Naive thymus-derived CD4-positive, alpha-beta T cell (primary cell): Measurements from ENCODE around the gene CRYGS. TPM values are rescaled to one million over a fixed set of nuclear protein-coding genes. Genes with fewer than 3 reads are reported as not detected.
A peak's percentile ranks its signal among the peaks of the same experiment; 100 is the strongest.

Experiments used
- ATAC-seq: fragments of 150-1000 bp; cut with Tn5 transposase; 2 replicates; pipeline ENCODE4 v1.10.0; 2021; ENCODE audit warnings: mild to moderate bottlenecking, moderate library complexity
- CTCF ChIA-PET: fragments of 350-600 bp; sonication (Branson Sonifier 250); formaldehyde crosslinking; loops from one replicate; lab custom pipeline; 2021; ENCODE audit warnings: antibody characterized with exemption; lab: Charles Lee
- POLR2A ChIA-PET: fragments of 350-600 bp; sonication (Branson Sonifier 250); formaldehyde crosslinking; loops from one replicate; lab custom pipeline; 2021; ENCODE audit warnings: antibody characterized with exemption, inconsistent platforms; lab: Charles Lee
- DNase-seq, 9 donors: peaks; one replicate each; pipeline versions ENCODE4 v3.0.0 to v3.0.0-alpha.2; 2020 to 2022; ENCODE audit warnings: mixed read lengths in 1 of 9
- H3K27ac ChIP-seq: one replicate; pipeline ENCODE4 v1.7.0; 2013; ENCODE audit warnings: mild to moderate bottlenecking, low read depth, low read length, moderate library complexity
- H3K27me3 ChIP-seq, 2 donors: one replicate each; pipeline ENCODE4 v1.7.0; 2013; ENCODE audit warnings: low read length in 2 of 2, mild to moderate bottlenecking in 2 of 2, moderate library complexity in 2 of 2; ENCODE audit not compliant: control insufficient read depth in 2 of 2, insufficient read depth in 2 of 2
- H3K36me3 ChIP-seq, 3 experiments: 1 replicate in 2 of 3; 2 replicates in 1 of 3; pipeline ENCODE4 v1.7.0; 2013; ENCODE audit warnings: low read length in 3 of 3, mild to moderate bottlenecking in 3 of 3, moderate library complexity in 1 of 3; ENCODE audit not compliant: insufficient read depth in 3 of 3, control insufficient read depth in 2 of 3
- H3K4me1 ChIP-seq, 2 donors: one replicate each; pipeline ENCODE4 v1.7.0; 2013; ENCODE audit warnings: low read length in 2 of 2, mild to moderate bottlenecking in 2 of 2, moderate library complexity in 1 of 2; ENCODE audit not compliant: control insufficient read depth in 2 of 2, insufficient read depth in 2 of 2
- H3K4me3 ChIP-seq: 2 replicates; pipeline ENCODE4 v1.7.0; 2013; ENCODE audit warnings: mild to moderate bottlenecking, low read length
- H3K9me3 ChIP-seq, 3 experiments: 1 replicate in 2 of 3; 2 replicates in 1 of 3; pipeline ENCODE4 v1.7.0; 2013; ENCODE audit warnings: low read length in 3 of 3; ENCODE audit not compliant: control insufficient read depth in 2 of 3
- H3K27ac Mint-ChIP-seq, 9 donors: one replicate each; pipeline ENCODE4 v1.8.0; 2020 to 2022; ENCODE audit warnings: mixed read lengths in 9 of 9, mild to moderate bottlenecking in 8 of 9, moderate library complexity in 5 of 9, inconsistent platforms in 2 of 9
- H3K27me3 Mint-ChIP-seq, 5 donors: one replicate each; pipeline ENCODE4 v1.8.0; 2021 to 2022; ENCODE audit warnings: mixed read lengths in 5 of 5, mild to moderate bottlenecking in 1 of 5
- H3K36me3 Mint-ChIP-seq, 5 donors: one replicate each; pipeline ENCODE4 v1.8.0; 2020 to 2022; ENCODE audit warnings: mixed read lengths in 5 of 5, mild to moderate bottlenecking in 3 of 5, inconsistent platforms in 1 of 5
- H3K4me1 Mint-ChIP-seq, 7 donors: one replicate each; pipeline ENCODE4 v1.8.0; 2020 to 2022; ENCODE audit warnings: mixed read lengths in 7 of 7, mild to moderate bottlenecking in 3 of 7, inconsistent platforms in 1 of 7
- H3K4me3 Mint-ChIP-seq, 10 donors: one replicate each; pipeline ENCODE4 v1.8.0; 2020 to 2022; ENCODE audit warnings: mild to moderate bottlenecking in 10 of 10, mixed read lengths in 10 of 10, moderate library complexity in 6 of 10, inconsistent platforms in 2 of 10
- H3K9me3 Mint-ChIP-seq, 11 donors: one replicate each; pipeline ENCODE4 v1.8.0; 2020 to 2022; ENCODE audit warnings: mixed read lengths in 11 of 11, mild to moderate bottlenecking in 4 of 11, inconsistent platforms in 1 of 11, moderate library complexity in 1 of 11
- intact Hi-C, 2 donors: fragments of 100-400 bp; cut with micrococcal nuclease; formaldehyde crosslinking; loops; one replicate each; pipeline ENCODE4 v1.15.1; 2023
- polyA plus RNA-seq, 2 donors: library from polyadenylated mRNA; unstranded; fragments of 300-500 nt; fragmentation: Illumina TruSeq; gene quantifications; one replicate each; pipeline ENCODE4 v1.2.3, GENCODE V29; 2021
- total RNA-seq, 6 experiments: library from RNA in 5 of 6; stranded (reverse) in 5 of 6; gene quantifications; 1 replicate in 5 of 6; 2 replicates in 1 of 6; pipeline ENCODE4 v1.2.3 and lab custom pipeline; 2021 to 2026

CRYGS gene
- total and polyA plus RNA-seq, 7 experiments from 2014 or later = 0.26 to 13.9 (median 4.5) TPM; not detected in 1

GRCh38 chr3:186520957-186521842, 23.0 kb downstream of the CRYGS start:
- H3K27ac ChIP-seq = no peak overlapping the region
- H3K36me3 Mint-ChIP-seq = peaks cover 0 to 5% (median 4%) of the 10 kb centered on the region in 5 donors
- H3K27me3 ChIP-seq = no peaks in the 10 kb centered on the region
- no peaks in the 10 kb centered on the region for H3K9me3 ChIP-seq
- H3K4me3 Mint-ChIP-seq = peak overlapping the region in 1 of 10 donors; percentile 24
- no peaks in the 10 kb centered on the region for H3K36me3 ChIP-seq
- intact Hi-C loops = no loop called here
- peaks cover 0 to 3% (median 0%) of the 10 kb centered on the region in 5 donors for H3K27me3 Mint-ChIP-seq
- ChIA-PET POLR2A (no interaction called here), CTCF (interaction anchor here (1.1 to 3.8 kb wide), 2 partner anchors 19 kb away, joined by 4 to 19 read pairs; no protein-coding TSS in a partner anchor)
- peaks cover 29 to 59% (median 44%) of the 10 kb centered on the region in 7 donors for H3K4me1 Mint-ChIP-seq
- peak overlapping the region in 3 of 9 donors; percentile 3 to 31 (median 22) for H3K27ac Mint-ChIP-seq
- ATAC-seq (no peak), DNase-seq (no peak)
- no peak overlapping the region for H3K4me3 ChIP-seq
- H3K4me1 ChIP-seq = peaks cover 35 to 36% of the 10 kb centered on the region in 2 donors
- H3K9me3 Mint-ChIP-seq = peaks cover 0 to 2% (median 0%) of the 10 kb centered on the region in 11 donors

DNA sequence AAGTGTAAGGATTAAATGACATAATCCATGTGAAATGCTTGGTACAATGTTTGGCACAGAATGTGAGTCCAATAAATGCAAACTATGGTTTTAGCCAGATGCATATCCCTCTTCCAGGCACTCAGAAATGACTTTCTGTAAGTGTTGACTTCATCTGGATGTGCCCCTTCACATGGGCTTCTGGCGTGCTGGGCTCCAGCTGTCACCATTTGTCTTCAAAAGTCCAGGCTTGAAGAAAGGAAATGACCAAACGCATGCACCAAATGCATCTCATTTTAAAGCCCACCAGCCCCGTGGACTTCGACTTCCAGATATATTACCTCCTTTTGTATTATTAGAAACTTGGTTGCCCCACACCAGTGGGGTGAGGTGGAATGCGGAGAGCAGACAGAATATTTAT, 23.7 kb downstream of the CRYGS start:
- peaks cover 0 to 5% (median 4%) of the 10 kb centered on the region in 5 donors for H3K36me3 Mint-ChIP-seq
- peaks cover 37 to 66% (median 52%) of the 10 kb centered on the region in 7 donors for H3K4me1 Mint-ChIP-seq
- POLR2A ChIA-PET = no interaction called here

GRCh38 chr3:186519021-186519658, 25.0 kb downstream of the CRYGS start:
- peaks cover 54 to 55% of the 10 kb centered on the region in 2 donors for H3K4me1 ChIP-seq
- peak overlapping the region; percentile 6 to 84 (median 66) for H3K4me3 Mint-ChIP-seq
- peaks cover 0 to 5% (median 4%) of the 10 kb centered on the region in 5 donors for H3K36me3 Mint-ChIP-seq
- no peaks in the 10 kb centered on the region for H3K9me3 ChIP-seq
- peaks cover 48 to 79% (median 64%) of the 10 kb centered on the region in 7 donors for H3K4me1 Mint-ChIP-seq
- ATAC-seq (peak; percentile 97), DNase-seq (peak in 8 of 9 donors; percentile 50 to 82 (median 74))
- intact Hi-C loops = loop anchor here (1.0 to 2.0 kb wide), 2 partner anchors 15 to 22 kb away; no protein-coding TSS in a partner anchor
- no peaks in the 10 kb centered on the region for H3K27me3 ChIP-seq
- peaks cover 0 to 4% (median 0%) of the 10 kb centered on the region in 11 donors for H3K9me3 Mint-ChIP-seq
- peaks cover 0 to 5% (median 0%) of the 10 kb centered on the region in 5 donors for H3K27me3 Mint-ChIP-seq
- H3K36me3 ChIP-seq = no peaks in the 10 kb centered on the region
- ChIA-PET CTCF (interaction anchor here (0.7 to 3.8 kb wide), 6 partner anchors 17 to 575 kb away, joined by 3 to 19 read pairs (median 5); no protein-coding TSS in a partner anchor), POLR2A (interaction anchor here (0.7 to 2.6 kb wide), 5 partner anchors 13 to 452 kb away, joined by 3 to 7 read pairs (median 4); partner anchors contain the start of genes DNAJB11 and EIF4A2)
- H3K27ac ChIP-seq = peak overlapping the region; percentile 58
- peak overlapping the region; percentile 0 to 88 (median 75) for H3K27ac Mint-ChIP-seq
- peak overlapping the region; percentile 59 for H3K4me3 ChIP-seq

More for the DNA sequence above, 23.7 kb downstream of the CRYGS start:
- Mint-ChIP-seq H3K4me3 (peak overlapping the region in 2 of 10 donors; percentile 8 to 42), H3K27ac (peak overlapping the region in 3 of 9 donors; percentile 3 to 70 (median 21)), H3K27me3 (peaks cover 0 to 3% (median 0%) of the 10 kb centered on the region in 5 donors), H3K9me3 (peaks cover 0 to 2% (median 0%) of the 10 kb centered on the region in 11 donors)
- Histone ChIP-seq H3K4me1 (peaks cover 41 to 43% of the 10 kb centered on the region in 2 donors), H3K36me3 (no peaks in the 10 kb centered on the region), H3K4me3 (no peak overlapping the region), H3K27ac (no peak overlapping the region), H3K27me3 (no peaks in the 10 kb centered on the region), H3K9me3 (no peaks in the 10 kb centered on the region)
- intact Hi-C loops = no loop called here
- DNase-seq (no peak), ATAC-seq (no peak)
- CTCF ChIA-PET = interaction anchor here (3.8 kb wide), 1 partner anchor 20 kb away, joined by 19 read pairs; no protein-coding TSS in a partner anchor

- CTCF ChIA-PET = interaction anchor here (2.1 to 3.8 kb wide), 2 partner anchors 23 to 573 kb away, joined by 8 to 19 read pairs; no protein-coding TSS in a partner anchor
- no peaks in the 10 kb centered on the region for H3K36me3 ChIP-seq
- H3K9me3 ChIP-seq = no peaks in the 10 kb centered on the region
- H3K4me3 ChIP-seq = no peak overlapping the region
- ATAC-seq = no peak
- no peak overlapping the region for H3K27ac ChIP-seq
- intact Hi-C loops = no loop called here
- POLR2A ChIA-PET = interaction anchor here (0.9 to 2.6 kb wide), 3 partner anchors 9 to 266 kb away, joined by 4 to 7 read pairs (median 5); partner anchors contain the start of gene EIF4A2
- H3K27me3 ChIP-seq = no peaks in the 10 kb centered on the region
- peaks cover 0 to 9% (median 0%) of the 10 kb centered on the region in 5 donors for H3K27me3 Mint-ChIP-seq
- H3K4me1 ChIP-seq = peaks cover 55% of the 10 kb centered on the region in 2 donors
- no peak for DNase-seq
- peaks cover 48 to 87% (median 70%) of the 10 kb centered on the region in 7 donors for H3K4me1 Mint-ChIP-seq
- peaks cover 0 to 4% (median 0%) of the 10 kb centered on the region in 11 donors for H3K9me3 Mint-ChIP-seq
- peaks cover 0 to 5% (median 0%) of the 10 kb centered on the region in 5 donors for H3K36me3 Mint-ChIP-seq
- no peak overlapping the region for H3K4me3 Mint-ChIP-seq
- peak overlapping the region in 4 of 9 donors; percentile 46 to 79 (median 64) for H3K27ac Mint-ChIP-seq
These were observed 27.0 kb downstream of the CRYGS start for GRCh38 chr3:186517218-186517617.

- H3K36me3 Mint-ChIP-seq = peaks cover 0 to 5% (median 0%) of the 10 kb centered on the region in 5 donors
- Histone ChIP-seq H3K4me3 (no peak overlapping the region), H3K27me3 (no peaks in the 10 kb centered on the region), H3K27ac (no peak overlapping the region), H3K4me1 (peaks cover 55% of the 10 kb centered on the region in 2 donors), H3K36me3 (no peaks in the 10 kb centered on the region), H3K9me3 (no peaks in the 10 kb centered on the region)
- intact Hi-C loops = no loop called here
- ChIA-PET POLR2A (interaction anchor here (0.9 kb wide), 1 partner anchor 19 kb away, joined by 4 read pairs; no protein-coding TSS in a partner anchor), CTCF (interaction anchor here (0.7 kb wide), 1 partner anchor 1727 kb away, joined by 9 read pairs; no protein-coding TSS in a partner anchor)
- H3K4me1 Mint-ChIP-seq = peaks cover 44 to 83% (median 67%) of the 10 kb centered on the region in 7 donors
- H3K27ac Mint-ChIP-seq = peak overlapping the region in 3 of 9 donors; percentile 61 to 73 (median 66)
- H3K4me3 Mint-ChIP-seq = peak overlapping the region in 2 of 10 donors; percentile 9 to 29
- H3K27me3 Mint-ChIP-seq = peaks cover 0 to 9% (median 0%) of the 10 kb centered on the region in 5 donors
- ATAC-seq (no peak), DNase-seq (no peak)
- H3K9me3 Mint-ChIP-seq = peaks cover 0 to 4% (median 0%) of the 10 kb centered on the region in 11 donors
These were observed 27.5 kb downstream of the CRYGS start for GRCh38 chr3:186516646-186517045.
